Hematopoietic multipotent progenitor cell treated with erythropoietin and hydrocortisone succinate and interleukin-3 and kit ligand, for 17 days (in vitro differentiated cells): ENCODE results near the gene ZNF605.
"Not testable (repeated sequence)": the region's sequence is repeated elsewhere in the genome, so short reads cannot be mapped to it uniquely, and the experiment has no call there.

ENCODE experiments used
- DNase-seq: peaks from one replicate; pipeline ENCODE4 v3.0.0-alpha.2; 2015; ENCODE audit warnings: low spot score

The ZNF605 gene

DNA sequence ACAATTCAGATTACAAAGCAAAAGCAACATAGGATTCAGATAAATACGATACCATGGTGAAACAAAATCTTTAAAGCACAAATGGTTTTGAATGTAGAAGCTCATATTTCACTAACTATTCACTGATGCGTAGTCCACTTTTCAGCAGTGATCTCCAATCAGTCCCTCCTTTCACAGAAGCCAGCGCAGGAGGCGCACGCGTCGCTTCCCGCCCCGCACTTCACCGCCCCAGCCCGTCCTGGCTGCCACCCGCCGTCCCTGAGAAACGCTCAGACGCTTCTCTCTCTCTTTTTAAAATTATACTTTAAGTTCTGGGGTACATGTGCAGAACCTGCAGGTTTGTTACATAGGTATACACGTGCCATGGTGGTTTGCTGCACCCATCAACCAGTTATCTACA is 48.9 kb downstream of the ZNF605 start:
- DNase-seq: no peak

DNA sequence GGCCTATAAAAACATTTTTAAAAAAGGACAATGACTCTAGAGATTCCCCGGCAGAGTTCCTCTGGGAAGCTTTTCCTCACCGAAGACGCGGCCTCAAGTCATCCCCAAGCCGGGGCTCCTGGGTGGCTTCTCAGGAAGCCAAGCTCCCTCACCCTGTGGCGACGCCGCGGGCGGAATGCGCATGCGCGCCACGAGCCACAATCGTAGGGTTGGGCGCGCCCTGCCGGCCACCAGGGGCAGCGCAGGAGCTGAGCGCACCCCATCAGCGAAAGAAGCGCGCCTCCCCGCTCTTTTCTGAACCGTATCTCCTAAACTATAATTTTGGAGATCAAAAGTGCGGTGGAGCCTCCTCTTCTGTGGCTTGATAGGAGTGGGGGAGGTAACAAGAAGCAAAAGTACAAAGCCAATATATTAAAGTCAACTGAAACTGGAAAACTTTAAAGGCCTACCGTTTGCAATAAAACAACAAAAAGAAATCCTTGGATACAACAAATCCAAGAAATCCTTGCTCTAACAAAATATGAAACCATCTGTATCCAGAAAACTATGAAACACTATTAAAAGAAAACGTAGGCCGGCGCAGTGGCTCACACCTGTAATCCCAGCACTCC is 51.3 kb downstream of the ZNF605 start:
- DNase-seq: peak; percentile 71

DNA sequence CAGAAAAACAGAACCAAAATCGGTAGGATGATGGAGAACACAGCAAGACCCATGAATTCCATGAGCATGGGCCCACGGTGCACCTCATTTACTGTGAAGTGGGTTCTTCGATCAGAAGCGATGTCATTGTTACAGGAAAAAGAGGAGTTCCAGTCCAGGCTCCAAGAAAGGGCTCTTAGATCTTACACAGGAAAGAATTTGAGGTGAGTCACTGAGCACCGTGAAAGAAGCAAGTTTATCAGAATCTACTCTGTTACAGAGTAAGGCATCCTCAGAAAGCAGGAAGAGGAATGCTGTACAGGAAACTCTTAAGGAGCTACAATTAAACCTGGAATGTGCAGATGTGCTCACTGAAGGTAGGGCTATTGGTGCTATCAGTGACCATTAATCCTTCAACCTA is 57.1 kb downstream of the ZNF605 start:
- no peak for DNase-seq

DNA sequence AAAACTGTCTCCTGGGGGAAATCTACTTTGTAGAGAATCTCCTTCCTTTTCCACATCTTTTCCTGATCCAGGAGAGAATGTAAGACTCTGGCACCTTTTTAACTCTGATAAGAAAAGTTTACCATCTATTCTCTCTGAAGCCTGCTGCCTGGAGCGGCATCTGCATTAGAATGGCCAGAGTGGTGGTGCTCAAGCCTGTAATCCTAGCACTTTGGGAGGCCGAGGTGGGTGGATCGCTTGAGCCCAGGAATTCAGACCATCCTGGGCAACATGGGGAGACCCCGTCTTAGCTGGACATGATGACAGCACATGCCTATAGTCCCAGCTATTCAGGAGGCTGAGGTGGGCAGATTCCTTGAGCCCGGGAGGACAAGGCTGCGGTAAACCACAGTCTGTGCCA is 67.3 kb downstream of the ZNF605 start:
- DNase-seq: no peak

DNA sequence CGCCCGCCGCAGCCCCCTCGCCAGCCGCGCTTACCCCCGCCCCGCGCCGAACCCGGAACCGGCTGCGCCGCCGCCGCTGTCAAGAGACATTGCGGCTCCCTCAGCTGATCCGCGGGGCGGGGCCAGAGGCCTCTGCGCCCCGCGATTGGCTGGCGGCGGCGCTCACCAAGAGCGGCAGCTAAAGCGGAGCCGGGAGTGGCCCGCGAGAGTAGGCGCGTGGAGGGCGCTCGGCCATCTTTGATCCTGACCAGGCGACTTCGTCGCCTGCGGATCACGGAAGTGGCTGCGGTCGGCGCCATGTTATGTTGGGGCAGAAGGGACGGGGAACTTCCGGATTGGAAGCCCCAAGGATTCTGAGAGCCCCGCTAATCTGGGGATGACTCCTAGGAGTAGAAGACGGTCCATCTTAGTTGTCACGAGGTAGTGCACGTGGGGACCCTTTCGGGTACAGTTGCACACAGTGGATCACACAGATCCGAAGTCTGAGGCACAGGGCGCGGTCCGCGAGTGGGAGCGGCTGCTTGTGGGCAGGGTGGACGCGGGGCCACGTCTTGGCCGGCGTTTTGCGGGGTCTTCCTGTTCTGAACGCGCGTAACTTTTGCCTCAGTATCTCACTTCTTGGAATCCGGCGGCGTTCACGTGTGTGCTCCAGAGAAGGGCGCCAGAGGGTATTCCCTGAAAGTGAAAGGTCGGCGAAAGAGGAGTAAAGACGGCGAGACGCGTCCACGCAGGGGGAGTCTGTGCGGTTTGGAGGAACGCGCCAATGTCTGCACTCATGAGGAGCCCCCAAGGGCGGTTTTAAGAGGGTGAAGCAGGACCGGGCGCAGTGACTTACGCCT is 68.4 kb downstream of the ZNF605 start, which contains the start of gene CHFR:
TSS of gene CHFR (minus strand) at position 93 of the 839 bp plus-strand sequence. CDS start 277 bp downstream, outside the sequence.
- DNase-seq: peak; percentile 94

- peak; percentile 22 for DNase-seq
Observed at GRCh38 chr12:132886529-132887477, 69.3 kb downstream of the ZNF605 start.

- no peak for DNase-seq
Observed at GRCh38 chr12:132881818-132882217, 74.3 kb downstream of the ZNF605 start.

- not testable (repeated sequence) for DNase-seq
Observed at GRCh38 chr12:132874620-132875019, 81.5 kb downstream of the ZNF605 start.

GRCh38 chr12:132874175-132874574 is 81.9 kb downstream of the ZNF605 start:
- DNase-seq: no peak

- DNase-seq: no peak
Observed at GRCh38 chr12:132873724-132874123, 82.4 kb downstream of the ZNF605 start.

DNA sequence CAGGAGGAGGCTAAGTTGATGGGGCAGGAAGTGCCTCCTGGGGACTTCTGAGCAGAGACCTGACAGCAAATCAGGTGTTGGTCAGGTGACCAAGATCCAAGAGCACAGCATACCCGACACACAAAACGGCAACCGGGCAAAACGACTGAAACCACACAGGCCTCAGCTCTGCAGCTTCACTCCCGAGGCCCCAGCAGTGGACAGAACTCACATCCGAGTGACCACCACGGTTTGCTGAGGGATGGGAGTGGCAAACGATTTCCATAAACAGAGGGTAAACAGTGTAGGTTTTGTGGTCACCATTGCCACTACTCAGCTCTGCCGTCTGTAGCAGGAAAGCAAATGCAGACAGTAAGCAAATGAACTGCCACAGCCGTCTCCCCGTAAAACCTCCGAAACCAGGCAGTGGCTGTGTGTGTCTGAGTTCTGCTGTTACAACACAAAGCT is 83.1 kb downstream of the ZNF605 start:
- no peak for DNase-seq

DNA sequence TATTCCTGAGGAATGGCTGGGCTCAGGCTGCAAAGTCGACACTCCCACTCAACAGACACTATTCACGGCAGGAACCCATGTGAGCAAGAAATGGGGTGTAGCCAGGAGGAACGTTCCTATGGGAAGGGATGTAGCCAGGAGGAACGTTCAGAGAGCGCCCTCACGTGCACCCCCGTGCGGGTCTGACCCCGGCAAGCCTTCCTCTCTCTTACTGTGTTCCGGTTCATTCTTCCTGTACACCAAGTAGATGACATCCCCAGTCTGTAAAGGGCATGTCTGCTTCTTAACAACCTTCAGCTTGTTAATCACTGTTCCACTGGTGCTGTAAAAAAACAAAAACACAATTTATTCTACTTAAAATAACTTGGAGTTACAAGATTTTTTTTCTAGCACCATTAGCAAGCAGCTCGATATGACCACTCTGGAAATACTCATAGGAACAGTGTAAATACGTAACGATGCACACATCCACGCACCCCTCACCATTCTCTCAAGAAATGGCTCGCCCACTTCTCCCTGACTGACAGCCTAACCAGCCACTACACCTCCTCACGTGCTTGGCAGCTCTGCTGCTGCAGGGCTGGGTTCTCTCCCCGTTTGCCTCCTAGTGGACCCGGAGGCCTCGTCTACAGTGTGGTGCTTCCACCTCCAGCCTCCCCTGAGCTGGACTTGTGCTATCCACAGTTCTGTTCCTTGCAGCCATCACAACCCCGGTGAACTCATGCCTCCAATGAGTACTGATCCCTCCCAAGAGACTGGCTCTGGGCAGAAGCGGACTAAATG is 83.8 kb downstream of the ZNF605 start:
- DNase-seq: no peak

DNA sequence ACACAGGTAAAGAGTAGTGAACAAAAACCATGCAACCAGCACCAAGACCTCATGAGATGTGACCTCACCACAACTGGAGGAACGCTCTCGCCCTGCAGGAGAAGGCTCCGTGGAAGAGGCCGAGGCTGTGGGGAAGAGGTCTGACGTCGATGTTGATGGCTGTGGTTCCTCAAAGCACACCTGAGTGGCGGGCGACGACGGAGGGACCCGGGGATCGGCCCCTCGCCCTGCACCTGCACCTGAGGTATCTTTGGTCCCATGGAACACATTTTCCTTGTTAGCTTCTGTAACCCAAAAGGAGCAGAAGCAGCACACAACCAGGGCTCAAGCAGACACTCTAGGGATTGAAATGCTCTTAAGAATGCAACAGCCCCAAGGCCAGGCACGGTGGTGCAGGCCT is 86.6 kb downstream of the ZNF605 start:
- no peak for DNase-seq
